HG02981 (cell line): ENCODE data around the gene NKAP.
A peak's percentile ranks its signal among the peaks of the same experiment; 100 is the strongest.
"Not testable (repeated sequence)": the region's sequence is repeated elsewhere in the genome, so short reads cannot be mapped to it uniquely, and the experiment has no call there.

Experiments
- ATAC-seq: cut with Tn5 transposase; IDR thresholded peaks from one replicate; pipeline ENCODE4 v1.9.1; 2021; ENCODE audit warnings: mild to moderate bottlenecking, moderate library complexity; ENCODE audit not compliant: unreplicated experiment

Gene NKAP

DNA sequence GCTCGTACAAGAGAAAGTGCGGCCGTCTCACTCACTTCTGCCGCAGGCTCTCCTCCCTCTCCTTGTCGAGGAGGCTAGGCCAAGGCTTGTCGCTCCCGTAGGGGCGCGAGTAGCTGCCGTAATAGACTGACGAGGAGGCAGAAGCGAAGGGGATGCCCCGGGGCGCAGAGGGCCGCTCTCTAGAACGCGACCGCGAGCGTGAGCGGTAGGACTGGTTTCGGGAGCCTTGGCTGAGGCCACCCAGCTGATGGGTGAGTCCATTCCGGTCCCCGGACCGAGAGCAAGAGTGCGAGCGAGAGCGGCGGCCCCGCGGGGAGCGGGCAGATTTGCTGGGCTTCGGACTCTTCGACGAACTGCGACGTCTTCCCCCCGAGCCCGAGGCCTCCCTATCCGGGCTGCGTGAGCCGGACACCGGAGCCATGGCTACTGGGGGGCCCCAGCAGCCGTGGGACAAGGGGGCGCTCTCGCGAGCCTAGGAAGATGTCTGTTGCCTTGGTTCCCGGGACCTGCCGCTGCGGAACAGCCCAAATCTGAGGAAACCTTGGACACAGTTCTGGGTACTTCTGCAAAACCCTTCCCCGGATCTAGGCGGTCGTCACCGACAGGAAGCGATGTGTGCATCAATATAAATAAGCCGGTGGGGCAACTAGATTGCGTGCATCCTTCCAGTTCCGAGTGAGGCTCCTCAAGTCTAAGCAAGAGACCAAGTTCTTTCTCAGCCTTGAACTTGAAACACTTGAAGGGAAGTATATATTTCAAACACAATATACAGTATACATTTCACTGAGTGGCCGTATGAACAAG is at the start of gene NKAP:
TSS of gene NKAP (minus strand) at position 567 of the 804 bp plus-strand sequence. CDS start at position 421, 146 bp downstream.
- ATAC-seq = peak; percentile 88

DNA sequence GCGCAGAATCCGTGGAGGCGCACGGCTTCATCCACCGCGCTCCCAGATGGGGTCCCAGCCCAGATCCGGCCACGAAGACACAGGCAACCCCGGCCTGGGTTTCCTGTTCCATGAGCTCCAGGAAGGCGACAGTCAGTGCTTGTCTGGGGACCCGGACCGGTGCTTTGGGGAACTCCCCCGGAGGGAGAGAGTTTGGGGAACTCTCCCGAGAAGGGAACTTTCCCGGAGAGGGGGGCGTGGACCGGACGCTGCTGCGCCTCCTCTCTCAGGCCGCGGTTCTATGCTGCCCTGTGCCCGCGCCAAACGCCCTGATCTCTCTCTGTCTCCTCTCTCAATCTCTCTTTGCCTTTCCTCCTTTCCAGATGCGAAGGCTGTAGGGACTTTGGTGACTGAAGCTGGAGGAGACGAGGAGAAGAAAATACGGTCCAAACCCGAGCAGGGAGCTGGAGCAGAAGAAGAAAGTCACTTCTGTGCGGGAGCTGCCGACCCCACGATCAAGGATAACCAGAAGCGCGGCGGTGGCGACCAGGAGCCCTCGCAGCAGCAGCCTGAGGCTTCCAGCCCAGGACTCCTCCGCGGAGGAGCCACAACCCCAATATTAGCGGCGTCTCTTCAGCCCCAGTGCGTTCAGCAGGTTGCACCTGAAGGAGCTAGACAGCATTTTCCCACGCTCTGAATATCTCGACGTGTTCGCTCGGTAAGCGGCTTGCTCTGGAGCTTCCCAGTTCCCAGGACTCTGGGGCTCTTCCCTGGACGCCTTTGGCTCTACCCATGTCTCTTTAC is 47.6 kb upstream of the NKAP start:
- no peak for ATAC-seq

DNA sequence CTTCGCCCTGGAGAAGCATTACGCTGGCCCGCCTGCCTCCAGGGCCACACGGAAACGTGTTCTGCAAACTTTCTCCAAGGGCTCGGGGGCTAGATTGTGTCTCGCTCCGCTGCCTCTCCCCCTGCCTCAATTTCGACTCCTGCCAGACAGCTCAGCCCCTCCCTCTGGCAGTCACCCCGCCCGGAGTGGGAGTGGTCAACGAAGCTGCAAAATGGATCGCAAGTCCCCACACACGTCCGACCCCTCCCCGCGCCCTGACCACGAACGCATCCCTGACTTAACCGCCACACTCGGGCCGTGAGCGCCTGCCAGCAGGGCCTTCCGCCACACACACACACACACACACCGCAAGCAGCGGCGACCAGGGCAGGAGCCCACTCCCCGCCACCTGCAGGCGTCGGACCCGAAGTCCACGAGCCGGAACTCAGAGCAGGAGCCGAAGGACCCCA is 47.0 kb upstream of the NKAP start:
- ATAC-seq = no peak

DNA sequence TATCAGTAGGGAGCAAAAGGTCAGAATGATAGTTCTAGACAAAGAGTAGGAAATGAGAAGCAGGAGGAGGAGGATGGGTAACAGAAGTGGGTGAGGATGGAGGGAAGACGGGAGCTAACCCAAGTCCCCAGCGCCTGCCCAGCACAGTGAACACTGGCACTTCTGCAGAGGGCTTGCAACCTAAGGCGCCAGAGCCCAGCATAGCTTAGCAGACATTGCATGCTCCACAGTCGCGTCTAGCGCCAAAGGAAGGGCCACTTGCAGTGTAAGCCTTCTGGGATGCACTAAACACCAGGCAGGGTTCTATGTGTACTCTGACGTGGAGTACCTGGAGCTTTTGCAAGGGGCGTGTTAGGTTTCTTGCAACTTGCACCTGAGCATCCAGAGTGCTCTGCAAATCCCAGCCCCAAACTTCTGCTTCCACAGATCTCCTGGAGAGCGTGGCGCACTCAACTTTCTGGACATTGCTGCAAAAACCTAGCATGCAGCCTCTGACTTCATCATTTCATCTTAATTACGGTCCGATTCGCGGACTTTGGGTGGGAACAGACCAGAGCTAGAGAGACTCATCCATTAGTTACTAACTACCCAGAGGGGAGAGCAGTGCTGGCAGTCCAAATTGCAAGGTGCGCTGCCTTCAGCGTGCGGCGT is 46.5 kb upstream of the NKAP start:
- no peak for ATAC-seq

DNA sequence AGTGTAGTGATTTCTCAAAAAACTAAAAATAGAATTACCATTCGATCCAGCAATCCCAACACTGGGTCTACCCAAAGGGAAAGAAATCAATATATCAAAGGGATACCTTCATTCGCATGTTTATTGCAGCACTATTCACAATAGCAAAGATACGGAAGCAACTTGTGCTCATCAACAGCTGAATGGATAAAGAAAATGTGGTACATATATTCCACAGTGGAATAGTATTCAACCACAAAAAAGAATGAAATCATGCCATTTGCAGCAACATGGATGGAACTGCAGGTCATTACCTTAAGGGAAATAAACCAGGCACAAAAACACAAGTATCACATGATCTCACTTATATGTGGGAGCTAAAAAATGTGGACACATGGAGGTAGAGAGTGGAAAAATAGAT is 42.7 kb upstream of the NKAP start:
- no peak for ATAC-seq

DNA sequence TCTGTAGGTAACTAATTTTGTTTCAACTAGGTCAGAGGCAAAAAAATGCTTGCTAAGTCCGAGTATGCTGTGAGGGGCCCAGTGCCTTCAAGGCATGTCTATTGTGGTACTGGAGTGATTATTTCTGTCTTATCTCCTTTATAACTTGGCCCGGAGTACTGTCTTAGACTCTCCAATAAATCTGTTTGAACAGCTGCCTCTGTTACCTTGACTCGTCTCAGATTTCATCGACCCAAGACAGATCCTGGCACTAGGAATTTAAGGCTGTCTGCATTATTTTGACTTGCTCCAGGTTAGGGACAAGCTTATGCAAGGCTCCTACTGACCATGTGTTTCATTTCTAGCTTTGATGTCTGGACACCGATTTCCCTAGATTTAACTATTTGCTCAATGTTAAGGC is 41.1 kb upstream of the NKAP start:
- ATAC-seq = no peak

DNA sequence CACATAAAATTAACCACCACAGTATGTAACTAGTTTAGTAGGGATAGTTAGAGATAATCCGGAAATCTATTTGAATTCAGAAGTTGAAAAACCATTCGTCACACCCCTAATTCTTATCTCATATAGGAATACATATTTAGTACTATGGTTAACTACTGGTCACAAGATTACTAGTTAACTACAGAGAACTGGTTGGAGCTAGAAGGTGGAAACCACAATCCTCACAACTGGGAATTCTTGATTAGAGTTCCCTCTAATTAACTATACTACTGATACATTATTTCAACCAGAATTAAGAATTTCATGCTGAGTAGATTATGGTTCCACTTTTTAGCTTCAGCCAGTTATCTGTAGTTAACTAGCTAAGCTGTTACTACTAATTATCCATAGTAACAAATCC is 39.9 kb upstream of the NKAP start:
- no peak for ATAC-seq

DNA sequence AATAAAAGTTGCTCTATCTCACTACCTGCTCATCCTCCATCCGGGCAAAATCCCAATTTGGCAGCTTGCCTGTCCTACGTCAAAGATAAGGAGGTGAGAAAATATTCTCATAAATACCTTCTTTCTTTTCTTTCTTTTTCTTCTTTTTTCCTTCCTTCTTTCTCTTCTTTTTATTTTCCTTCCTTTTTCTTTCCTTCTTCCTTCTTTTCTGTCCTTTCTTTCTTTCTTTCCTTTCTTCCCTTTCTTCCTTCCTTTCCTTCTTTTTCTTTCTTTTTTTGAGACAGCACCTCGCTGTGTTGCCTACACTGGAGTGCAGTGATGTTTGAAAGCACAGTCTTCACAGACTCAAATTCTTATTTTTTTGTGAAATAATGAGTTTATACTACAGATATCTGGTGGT is 38.6 kb upstream of the NKAP start:
- no peak for ATAC-seq

DNA sequence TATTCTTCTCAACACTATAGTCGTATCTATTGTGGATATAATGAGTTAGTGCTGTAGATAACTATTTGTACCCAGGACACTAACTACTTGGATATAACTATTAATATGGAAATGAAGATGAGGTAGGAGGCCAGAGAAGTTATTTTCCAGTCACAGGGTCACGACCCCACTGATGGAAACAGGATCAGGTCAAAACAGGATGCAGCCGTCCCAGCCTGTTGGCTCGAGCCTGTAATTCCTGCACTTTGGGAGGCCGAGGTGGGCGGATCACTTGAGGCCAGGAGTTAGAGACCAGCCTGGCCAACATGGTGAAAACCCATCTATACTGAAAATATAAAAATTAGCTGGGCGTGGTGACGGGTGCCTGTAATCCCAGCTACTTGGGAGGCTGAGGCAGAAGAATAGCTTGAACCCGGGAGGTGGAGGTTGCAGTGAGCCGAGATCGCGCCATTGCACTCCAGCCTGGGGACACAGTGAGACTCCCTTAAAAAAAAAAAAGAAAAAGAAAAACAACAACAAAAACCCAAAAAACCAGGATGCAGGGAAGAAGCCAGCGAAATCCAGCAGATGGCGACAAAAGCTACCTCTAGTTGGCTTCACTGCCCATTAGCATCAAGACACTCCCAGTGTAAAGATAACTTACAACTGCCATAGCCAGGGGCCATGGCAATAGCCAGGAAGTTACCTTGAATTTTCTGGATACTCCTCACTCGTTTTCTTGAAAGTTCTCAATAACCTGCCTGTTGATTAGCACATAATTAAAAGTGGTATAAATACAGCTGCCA is 37.9 kb upstream of the NKAP start:
- no peak for ATAC-seq

DNA sequence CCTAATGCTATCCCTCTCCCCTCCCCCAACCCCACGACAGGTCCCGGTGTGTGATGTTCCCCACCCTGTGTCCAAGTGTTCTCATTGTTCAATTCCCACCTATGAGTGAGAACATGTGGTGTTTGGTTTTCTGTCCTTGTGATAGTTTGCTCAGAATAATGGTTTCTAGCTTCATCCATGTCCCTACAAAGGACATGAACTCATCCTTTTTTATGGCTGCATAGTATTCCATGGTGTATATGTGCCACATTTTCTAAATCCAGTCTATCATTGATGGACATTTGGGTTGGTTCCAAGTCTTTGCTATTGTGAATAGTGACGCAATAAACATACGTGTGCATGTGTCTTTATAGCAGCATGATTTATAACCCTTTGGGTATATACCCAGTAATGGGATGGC is 33.6 kb upstream of the NKAP start:
- not testable (repeated sequence) for ATAC-seq

DNA sequence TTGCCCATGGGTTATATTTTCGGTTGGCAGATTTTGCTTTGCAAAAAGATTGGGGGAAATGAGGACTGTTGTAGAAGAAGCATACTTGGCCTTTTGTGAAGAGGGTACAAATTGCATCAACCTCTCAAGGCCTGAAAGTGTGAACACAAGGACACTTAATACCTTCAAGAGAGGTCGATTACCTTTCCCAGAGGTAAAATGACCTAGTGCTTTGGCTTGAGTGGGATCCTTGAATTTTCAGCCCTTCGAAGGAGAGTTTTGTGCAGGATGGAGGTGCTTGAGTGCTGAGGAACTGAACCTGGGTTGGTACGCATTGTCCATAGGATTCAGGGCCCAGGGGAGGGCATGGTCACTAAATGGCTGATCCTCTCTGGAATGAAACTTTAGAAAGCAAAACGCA is 27.6 kb upstream of the NKAP start:
- ATAC-seq = no peak

DNA sequence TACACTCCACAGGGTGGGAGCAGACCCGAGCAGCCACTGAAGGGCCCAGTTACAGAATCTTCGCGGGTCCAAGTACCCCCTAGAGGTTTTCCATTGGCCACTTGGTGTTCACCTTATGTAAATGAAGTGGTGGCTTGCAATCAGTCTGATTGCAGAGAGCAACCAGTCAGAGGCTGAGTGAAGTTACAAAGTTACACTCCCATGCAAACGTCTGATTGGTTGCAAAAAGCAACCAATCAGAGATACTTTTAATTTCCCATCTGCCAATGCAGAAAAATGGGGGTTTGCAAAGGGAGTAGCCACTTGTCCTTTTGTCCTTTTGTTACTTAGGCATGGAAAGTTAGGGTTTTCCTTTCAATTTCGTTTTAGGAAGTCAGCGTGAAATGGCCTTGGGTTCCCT is 27.0 kb upstream of the NKAP start:
- ATAC-seq = no peak

DNA sequence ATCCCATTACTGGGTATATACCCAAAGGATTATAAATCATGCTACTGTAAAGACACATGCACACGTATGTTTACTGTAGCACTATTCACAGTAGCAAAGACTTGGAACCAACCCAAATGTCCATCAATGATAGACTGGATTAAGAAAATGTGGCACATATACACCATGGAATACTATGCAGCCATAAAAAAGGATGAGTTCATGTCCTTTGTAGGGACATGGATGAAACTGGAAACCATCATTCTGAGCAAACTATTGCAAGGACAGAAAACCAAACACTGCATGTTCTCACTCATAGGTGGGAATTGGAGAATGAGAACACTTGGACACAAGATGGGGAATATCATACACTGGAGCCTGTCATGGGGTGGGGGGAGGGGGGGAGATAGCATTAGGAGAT is 23.3 kb upstream of the NKAP start:
- not testable (repeated sequence) for ATAC-seq

DNA sequence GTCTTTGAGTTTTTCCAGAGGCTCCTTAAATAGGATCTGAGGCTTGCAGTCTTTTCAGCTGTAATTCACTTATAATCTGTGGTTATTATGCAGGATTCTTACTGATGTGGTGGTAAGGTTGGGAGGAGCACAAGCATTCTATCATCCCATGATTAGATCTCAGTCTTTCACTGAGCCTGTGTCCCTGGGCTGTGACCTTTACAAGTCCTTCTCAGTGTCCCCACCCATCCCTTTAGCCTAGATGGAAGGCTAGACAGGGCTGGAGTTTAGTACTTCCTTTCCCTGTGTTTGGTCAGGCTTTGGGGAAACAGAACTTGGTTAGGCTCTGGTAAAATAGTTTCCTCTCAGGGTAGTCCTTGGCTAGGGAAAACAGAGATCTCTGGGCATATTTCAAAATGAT is 17.1 kb upstream of the NKAP start:
- no peak for ATAC-seq

DNA sequence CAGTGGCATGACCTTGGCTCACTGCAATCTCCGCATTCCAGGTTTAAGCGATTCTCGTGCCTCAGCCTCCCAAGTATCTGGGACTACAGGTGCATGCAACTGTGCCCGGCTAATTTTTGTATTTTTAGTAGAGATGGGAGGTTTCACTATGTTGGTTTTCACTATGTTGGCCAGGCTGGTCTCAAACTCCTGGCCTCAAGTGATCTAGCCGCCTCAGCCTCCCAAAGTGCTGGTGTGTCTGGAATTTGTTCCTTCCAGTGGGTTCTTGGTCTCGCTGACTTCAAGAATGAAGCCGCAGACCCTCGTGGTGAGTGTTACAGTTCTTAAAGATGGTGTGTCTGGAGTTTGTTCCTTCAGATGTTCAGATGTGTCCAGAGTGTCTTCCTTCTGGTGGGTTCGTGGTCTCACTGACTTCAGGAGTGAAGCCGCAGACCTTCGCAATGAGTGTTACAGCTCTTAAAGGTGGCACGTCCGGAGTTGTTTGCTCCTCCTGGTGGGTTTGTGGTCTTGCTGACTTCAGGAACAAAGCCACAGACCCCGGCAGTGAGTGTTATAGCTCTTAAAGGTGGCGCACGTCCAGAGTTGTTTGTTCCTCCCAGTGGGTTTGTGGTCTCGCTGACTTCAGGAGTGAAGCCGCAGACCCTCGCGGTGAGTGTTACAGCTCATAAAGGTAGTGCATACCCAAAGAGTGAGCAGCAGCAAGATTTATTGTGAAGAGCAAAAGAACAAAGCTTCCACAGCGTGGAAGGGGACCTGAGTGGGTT is 12.4 kb upstream of the NKAP start:
- not testable (repeated sequence) for ATAC-seq

DNA sequence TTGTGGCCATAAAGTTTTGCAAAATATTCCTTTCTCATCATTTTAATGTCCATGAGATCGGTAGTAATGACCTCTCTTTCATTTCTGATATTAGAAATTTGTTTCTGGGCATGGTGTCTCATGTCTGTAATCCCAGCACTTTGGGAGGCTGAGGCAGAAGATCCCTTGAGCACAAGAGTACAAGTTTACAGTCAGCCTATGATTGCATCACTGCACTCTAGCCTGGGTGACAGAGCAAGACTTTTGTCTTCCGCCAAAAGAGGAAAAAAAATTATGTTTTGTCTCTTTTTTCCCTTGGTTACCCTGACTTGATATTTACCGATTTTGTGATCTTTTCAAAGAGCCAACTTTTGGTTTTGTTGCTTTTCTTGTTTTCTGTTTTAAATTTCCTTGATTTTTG is 10.8 kb upstream of the NKAP start:
- ATAC-seq = no peak

DNA sequence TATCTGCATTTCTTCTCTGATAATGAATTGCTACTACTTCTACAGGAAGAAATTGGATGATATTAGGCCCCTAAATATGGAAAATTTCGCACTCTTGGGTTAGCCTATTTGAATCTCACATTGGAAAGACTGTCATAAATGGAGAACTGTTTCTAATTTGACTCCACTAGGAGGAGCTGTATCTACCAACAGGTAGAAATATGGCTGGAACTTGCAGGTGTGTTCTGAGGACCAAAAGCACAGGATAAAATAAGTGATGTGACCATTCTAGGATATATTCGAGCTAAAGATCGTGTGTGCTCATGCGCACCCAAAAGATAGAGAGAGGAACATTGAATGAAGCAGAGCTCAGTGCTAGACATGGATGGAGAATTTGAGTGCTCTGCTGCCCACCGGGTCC is 4.8 kb upstream of the NKAP start:
- ATAC-seq = no peak

DNA sequence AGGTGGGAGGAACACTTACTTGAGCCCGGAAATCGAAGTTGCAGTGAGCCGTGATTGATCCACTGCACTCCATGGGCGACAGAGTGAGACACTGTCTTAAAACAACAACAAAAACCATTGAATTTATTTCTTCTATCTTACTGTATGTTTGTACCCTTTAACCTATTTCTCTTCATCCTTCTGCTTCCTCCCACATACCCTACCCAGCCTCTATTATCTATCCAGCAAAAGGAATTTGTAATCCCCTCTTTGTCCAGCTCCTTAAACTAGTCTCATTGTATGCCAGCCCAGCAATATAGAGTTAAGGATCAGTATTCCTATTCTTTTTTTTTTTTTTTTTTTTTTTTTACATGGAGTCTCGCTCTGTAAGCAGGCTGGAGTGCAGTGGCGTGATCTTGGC is 1.9 kb upstream of the NKAP start:
- no peak for ATAC-seq

DNA sequence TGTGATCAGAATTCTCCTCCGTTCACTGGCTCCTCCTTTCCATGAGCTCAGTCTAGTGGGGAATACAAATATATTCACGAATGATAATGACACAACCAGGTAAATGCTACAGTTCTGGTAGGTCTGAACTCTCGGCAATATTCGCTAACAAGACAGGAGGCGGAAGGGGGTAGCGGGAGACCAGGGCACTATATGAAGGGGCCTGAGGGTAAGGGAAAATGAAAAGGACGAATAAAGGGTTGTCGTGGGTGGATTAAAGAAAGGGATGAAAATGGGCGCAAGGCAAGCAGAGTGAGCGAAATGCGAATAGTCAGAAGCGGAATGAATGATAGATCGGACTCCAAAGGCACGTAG is 743 bp downstream of the NKAP start:
- peak; percentile 21 for ATAC-seq

DNA sequence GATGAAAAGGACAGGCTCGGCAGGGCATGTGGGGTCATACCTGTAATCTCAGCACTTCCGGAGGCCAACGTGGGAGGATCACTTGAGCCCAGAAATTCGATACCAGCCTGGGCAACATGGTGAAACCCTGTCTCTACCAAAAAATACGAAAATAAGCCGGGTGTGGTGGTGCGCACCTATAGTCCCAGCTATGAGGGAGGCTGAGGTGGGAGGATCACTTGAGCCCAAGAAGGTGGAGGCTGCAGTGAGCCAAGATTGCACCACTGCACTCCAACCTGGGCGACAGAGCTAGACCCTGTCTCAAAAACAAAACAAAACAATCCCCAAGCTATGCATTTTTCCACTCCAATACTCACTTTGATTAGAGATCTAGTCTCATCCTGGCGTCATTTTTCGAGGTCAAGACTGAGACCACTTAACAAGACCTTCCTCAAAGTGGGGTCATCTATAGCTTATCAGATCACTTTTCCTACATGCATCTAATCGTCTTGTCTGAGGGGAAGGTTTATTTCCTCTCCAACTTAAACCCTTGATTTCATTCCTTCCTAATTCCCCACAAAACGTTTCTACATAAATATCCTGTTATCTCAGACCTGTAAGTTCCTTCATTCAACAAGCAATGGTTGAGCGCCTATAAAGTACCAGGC is 1.3 kb downstream of the NKAP start:
- ATAC-seq = no peak
